ENCODE data around the gene EVA1A. TPM values are rescaled to one million over a fixed set of nuclear protein-coding genes. Genes with fewer than 3 reads are reported as not detected.

EVA1A gene
- polyA plus RNA-seq, 1 donor (not counting 4 experiments of a cell fraction or from before 2014, with no cell fraction given) = 11.5 TPM

GRCh38 chr2:75466708-75467311 lies 93.9 kb downstream of the EVA1A start:
- H3K27ac ChIP-seq (ENCODE audit: control insufficient read depth, insufficient read depth, low read length) = no peak overlapping the region

GRCh38 chr2:75465317-75465984 lies 95.3 kb downstream of the EVA1A start:
- Histone ChIP-seq H3K36me3 (ENCODE audit: control insufficient read depth in 2 of 2, extremely low read depth in 1 of 2, insufficient read depth in 2 of 2, low read length in 2 of 2) (no peaks in the 10 kb centered on the region), H3K79me2 (ENCODE audit: control insufficient read depth, insufficient read depth, low read length) (no peaks in the 10 kb centered on the region), H3K9me3 (ENCODE audit: control insufficient read depth, low read depth, low read length) (no peaks in the 10 kb centered on the region), H3K4me1 (ENCODE audit: control insufficient read depth, extremely low read depth, insufficient read depth, low read length) (no peaks in the 10 kb centered on the region), H3K27me3 (ENCODE audit: control insufficient read depth, extremely low read depth, insufficient read depth, low read length) (peaks cover 5% of the 10 kb centered on the region), H4K20me1 (ENCODE audit: control insufficient read depth, extremely low read depth, insufficient read depth, low read length) (no peaks in the 10 kb centered on the region), H3K4me2 (ENCODE audit: control insufficient read depth, extremely low read depth, insufficient read depth, low read depth, low read length) (no peak overlapping the region), H2AFZ (ENCODE audit: control insufficient read depth, low read length) (no peak overlapping the region), H3K27ac (ENCODE audit: control insufficient read depth, insufficient read depth, low read length) (no peak overlapping the region), H3K9me1 (ENCODE audit: control insufficient read depth, extremely low read depth, insufficient read depth, low read length) (no peaks in the 10 kb centered on the region), H3K9ac (ENCODE audit: control insufficient read depth, extremely low read depth, insufficient read depth, low read length) (no peak overlapping the region), H3K4me3 (ENCODE audit: control insufficient read depth in 2 of 3, extremely low read depth in 1 of 3, insufficient read depth in 2 of 3, low read depth in 1 of 3, low read length in 3 of 3) (no peak overlapping the region)
- dilution Hi-C loops (cut with MboI; ENCODE audit: extremely low pct_ligation_motif_present, low sequenced_read_pairs) = no loop called here
- FAIRE-seq (peak; percentile 63), DNase-seq (ENCODE audit: low read depth, low spot score) (no peak)
- peak; percentile 47 to 80 (median 47) for TF ChIP-seq CTCF (optimal IDR thresholded peaks at IDR 0.05 in 1 of 3, IDR thresholded peaks at IDR 0.05 in 1 of 3, conservative IDR thresholded peaks at IDR 0.05 in 1 of 3; ENCODE audit: extremely low read depth in 1 of 3, insufficient read depth in 2 of 3, low read length in 3 of 3)
- no peak for TF ChIP-seq EZH2 (IDR thresholded peaks at IDR 0.05; ENCODE audit: low read length)

More at GRCh38 chr2:75466708-75467311, 93.9 kb downstream of the EVA1A start:
- no peaks in the 10 kb centered on the region for H3K4me1 ChIP-seq (ENCODE audit: control insufficient read depth, extremely low read depth, insufficient read depth, low read length)
- FAIRE-seq (no peak), DNase-seq (ENCODE audit: low read depth, low spot score) (no peak)
- TF ChIP-seq CTCF (optimal IDR thresholded peaks at IDR 0.05 in 1 of 3, IDR thresholded peaks at IDR 0.05 in 1 of 3, conservative IDR thresholded peaks at IDR 0.05 in 1 of 3; ENCODE audit: extremely low read depth in 1 of 3, insufficient read depth in 2 of 3, low read length in 3 of 3) (peak; percentile 62 to 74 (median 65)), EZH2 (IDR thresholded peaks at IDR 0.05; ENCODE audit: low read length) (no peak)
- no peaks in the 10 kb centered on the region for H3K36me3 ChIP-seq (ENCODE audit: control insufficient read depth in 2 of 2, extremely low read depth in 1 of 2, insufficient read depth in 2 of 2, low read length in 2 of 2)
- H3K4me3 ChIP-seq (ENCODE audit: control insufficient read depth in 2 of 3, extremely low read depth in 1 of 3, insufficient read depth in 2 of 3, low read depth in 1 of 3, low read length in 3 of 3) = no peak overlapping the region
- H3K9me1 ChIP-seq (ENCODE audit: control insufficient read depth, extremely low read depth, insufficient read depth, low read length) = no peaks in the 10 kb centered on the region
- dilution Hi-C loops (cut with MboI; ENCODE audit: extremely low pct_ligation_motif_present, low sequenced_read_pairs) = no loop called here
- no peaks in the 10 kb centered on the region for H3K79me2 ChIP-seq (ENCODE audit: control insufficient read depth, insufficient read depth, low read length)
- H2AFZ ChIP-seq (ENCODE audit: control insufficient read depth, low read length) = no peak overlapping the region
- no peaks in the 10 kb centered on the region for H3K9me3 ChIP-seq (ENCODE audit: control insufficient read depth, low read depth, low read length)
- H3K27me3 ChIP-seq (ENCODE audit: control insufficient read depth, extremely low read depth, insufficient read depth, low read length) = peaks cover 5% of the 10 kb centered on the region
- H4K20me1 ChIP-seq (ENCODE audit: control insufficient read depth, extremely low read depth, insufficient read depth, low read length) = no peaks in the 10 kb centered on the region
- no peak overlapping the region for H3K9ac ChIP-seq (ENCODE audit: control insufficient read depth, extremely low read depth, insufficient read depth, low read length)
- H3K4me2 ChIP-seq (ENCODE audit: control insufficient read depth, extremely low read depth, insufficient read depth, low read depth, low read length) = no peak overlapping the region
